Thyroid gland (tissue), 4 donors: Measurements from ENCODE around the gene KCNJ6.

ENCODE experiments used
- POLR2A ChIP-seq, 2 donors: fragments of 450-650 bp; IDR thresholded peaks; one replicate each; pipeline ENCODE4 v1.6.1; 2017; ENCODE audit warnings: antibody characterized with exemption in 2 of 2, mild to moderate bottlenecking in 2 of 2, moderate library complexity in 1 of 2
- TF ChIP-seq, protein P1 (sequence below), 6 experiments: fragments of 200-600 bp in 3 of 6; fragments of 450-650 bp in 3 of 6; sonication (generic) in 3 of 6; IDR thresholded peaks; one replicate each; pipeline ENCODE4 v1.5.1; 2016 to 2019; ENCODE audit warnings: antibody characterized with exemption in 6 of 6, mild to moderate bottlenecking in 2 of 6, inconsistent platforms in 1 of 6, moderate library complexity in 1 of 6

DNA sequence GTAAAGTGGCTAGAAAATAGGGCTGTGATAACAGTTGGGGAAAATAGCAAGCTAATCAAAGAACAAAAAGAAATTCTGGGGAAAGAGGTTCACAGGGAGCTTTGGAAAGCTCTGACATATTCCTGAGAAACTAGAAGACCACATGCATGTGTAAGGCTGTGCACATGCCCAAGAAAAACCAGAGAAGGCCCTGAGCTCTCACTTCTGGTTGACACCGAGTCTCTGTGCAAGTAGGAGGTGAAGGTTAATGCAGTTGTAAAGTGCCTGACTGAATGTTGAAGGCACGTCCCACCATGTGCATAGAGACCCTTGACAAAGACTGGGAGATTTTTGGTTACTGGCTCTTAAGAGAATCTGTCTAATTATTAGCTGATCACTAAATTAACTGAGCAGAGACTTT lies 288.7 kb downstream of the KCNJ6 start:
- TF ChIP-seq, protein P1, sequence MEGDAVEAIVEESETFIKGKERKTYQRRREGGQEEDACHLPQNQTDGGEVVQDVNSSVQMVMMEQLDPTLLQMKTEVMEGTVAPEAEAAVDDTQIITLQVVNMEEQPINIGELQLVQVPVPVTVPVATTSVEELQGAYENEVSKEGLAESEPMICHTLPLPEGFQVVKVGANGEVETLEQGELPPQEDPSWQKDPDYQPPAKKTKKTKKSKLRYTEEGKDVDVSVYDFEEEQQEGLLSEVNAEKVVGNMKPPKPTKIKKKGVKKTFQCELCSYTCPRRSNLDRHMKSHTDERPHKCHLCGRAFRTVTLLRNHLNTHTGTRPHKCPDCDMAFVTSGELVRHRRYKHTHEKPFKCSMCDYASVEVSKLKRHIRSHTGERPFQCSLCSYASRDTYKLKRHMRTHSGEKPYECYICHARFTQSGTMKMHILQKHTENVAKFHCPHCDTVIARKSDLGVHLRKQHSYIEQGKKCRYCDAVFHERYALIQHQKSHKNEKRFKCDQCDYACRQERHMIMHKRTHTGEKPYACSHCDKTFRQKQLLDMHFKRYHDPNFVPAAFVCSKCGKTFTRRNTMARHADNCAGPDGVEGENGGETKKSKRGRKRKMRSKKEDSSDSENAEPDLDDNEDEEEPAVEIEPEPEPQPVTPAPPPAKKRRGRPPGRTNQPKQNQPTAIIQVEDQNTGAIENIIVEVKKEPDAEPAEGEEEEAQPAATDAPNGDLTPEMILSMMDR (IDR thresholded peaks at IDR 0.05): no peak
- no peak for TF ChIP-seq POLR2A (IDR thresholded peaks at IDR 0.05)
